ENCODE measurements around the gene BEND6. TPM values are rescaled to one million over a fixed set of nuclear protein-coding genes. Genes with fewer than 3 reads are reported as not detected.

BEND6 gene
- total RNA-seq, 6 experiments from 2014 or later, result 9.4 to 11.0 (median 10.0) TPM

DNA sequence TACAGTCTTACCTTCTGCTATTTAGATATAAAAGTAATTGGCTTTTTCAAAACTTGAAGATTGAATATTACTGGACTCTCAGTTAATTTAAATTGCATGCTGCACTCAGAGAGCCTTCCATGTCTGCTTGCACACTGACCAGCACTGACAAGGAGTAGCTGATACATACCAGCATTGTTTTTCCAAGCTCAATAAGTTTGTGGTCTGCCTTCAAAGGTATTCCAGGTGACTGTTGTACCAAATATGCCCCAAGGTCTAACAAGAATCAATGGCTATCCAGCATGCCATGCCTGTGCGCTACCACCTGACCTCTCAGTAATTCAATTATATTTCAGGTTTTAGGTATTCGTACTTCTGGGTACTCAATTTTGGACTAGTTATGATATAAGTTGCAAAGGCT, 30.0 kb downstream of the BEND6 start:
- TF ChIP-seq, protein P1, sequence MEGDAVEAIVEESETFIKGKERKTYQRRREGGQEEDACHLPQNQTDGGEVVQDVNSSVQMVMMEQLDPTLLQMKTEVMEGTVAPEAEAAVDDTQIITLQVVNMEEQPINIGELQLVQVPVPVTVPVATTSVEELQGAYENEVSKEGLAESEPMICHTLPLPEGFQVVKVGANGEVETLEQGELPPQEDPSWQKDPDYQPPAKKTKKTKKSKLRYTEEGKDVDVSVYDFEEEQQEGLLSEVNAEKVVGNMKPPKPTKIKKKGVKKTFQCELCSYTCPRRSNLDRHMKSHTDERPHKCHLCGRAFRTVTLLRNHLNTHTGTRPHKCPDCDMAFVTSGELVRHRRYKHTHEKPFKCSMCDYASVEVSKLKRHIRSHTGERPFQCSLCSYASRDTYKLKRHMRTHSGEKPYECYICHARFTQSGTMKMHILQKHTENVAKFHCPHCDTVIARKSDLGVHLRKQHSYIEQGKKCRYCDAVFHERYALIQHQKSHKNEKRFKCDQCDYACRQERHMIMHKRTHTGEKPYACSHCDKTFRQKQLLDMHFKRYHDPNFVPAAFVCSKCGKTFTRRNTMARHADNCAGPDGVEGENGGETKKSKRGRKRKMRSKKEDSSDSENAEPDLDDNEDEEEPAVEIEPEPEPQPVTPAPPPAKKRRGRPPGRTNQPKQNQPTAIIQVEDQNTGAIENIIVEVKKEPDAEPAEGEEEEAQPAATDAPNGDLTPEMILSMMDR (IDR thresholded peaks at IDR 0.05), result no peak
- H3K27ac Mint-ChIP-seq, result no peak overlapping the region

DNA sequence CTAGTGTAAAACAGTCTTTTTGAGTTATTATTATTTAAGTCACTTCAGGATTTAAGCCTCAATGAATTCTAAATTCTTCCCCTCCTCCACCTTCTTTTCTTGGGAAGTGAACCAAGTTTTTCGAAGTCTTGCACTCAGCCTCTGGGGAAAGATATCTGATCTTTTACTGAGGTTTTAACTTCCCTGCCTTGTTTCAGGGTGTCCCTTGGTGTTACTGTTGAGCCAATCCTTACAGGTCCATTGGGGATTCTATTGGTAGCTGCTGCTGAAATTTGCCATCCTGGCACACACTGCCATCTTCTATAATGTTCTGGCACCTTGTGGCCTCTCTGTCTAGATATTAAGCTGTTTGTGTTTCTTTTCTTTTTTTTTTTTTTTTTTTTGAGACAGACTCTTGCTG, 31.7 kb downstream of the BEND6 start:
- no peaks in the 10 kb centered on the region for H3K9me3 Mint-ChIP-seq
- no peak for DNase-seq
- H3K36me3 Mint-ChIP-seq (ENCODE audit: low read depth), result no peaks in the 10 kb centered on the region
- no peaks in the 10 kb centered on the region for H3K27me3 Mint-ChIP-seq (ENCODE audit: insufficient read depth)
- TF ChIP-seq, protein P1 (IDR thresholded peaks at IDR 0.05), result no peak
- no peak overlapping the region for H3K4me3 Mint-ChIP-seq
- no peak overlapping the region for H3K27ac Mint-ChIP-seq
- H3K4me1 Mint-ChIP-seq (ENCODE audit: low read depth), result no peaks in the 10 kb centered on the region

More for the DNA sequence above, 30.0 kb downstream of the BEND6 start:
- no peaks in the 10 kb centered on the region for H3K9me3 Mint-ChIP-seq
- no peaks in the 10 kb centered on the region for H3K4me1 Mint-ChIP-seq (ENCODE audit: low read depth)
- H3K4me3 Mint-ChIP-seq, result no peak overlapping the region
- no peaks in the 10 kb centered on the region for H3K27me3 Mint-ChIP-seq (ENCODE audit: insufficient read depth)
- H3K36me3 Mint-ChIP-seq (ENCODE audit: low read depth), result no peaks in the 10 kb centered on the region
- no peak for DNase-seq

DNA sequence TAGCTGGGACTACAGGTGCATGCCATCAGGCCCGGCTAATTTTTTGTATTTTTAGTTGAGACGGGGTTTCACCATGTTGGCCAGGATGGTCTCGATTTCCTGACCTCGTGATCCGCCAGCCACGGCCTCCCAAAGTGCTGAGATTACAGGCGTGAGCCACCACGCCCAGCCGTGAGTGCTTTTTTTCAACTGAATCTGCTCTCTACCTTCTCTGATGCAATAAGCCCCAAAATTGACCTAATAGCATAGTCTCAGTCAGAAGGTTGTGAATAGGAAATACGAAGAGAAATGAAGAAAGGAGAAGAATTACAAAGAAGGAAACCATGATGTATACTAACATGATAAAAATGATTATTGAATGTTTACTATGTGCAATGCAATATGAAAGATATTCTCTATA, 33.2 kb downstream of the BEND6 start:
- peaks cover 6% of the 10 kb centered on the region for H3K4me1 Mint-ChIP-seq (ENCODE audit: low read depth)
- no peaks in the 10 kb centered on the region for H3K9me3 Mint-ChIP-seq
- DNase-seq, result no peak
- TF ChIP-seq, protein P1 (IDR thresholded peaks at IDR 0.05), result no peak
- no peaks in the 10 kb centered on the region for H3K36me3 Mint-ChIP-seq (ENCODE audit: low read depth)
- H3K27me3 Mint-ChIP-seq (ENCODE audit: insufficient read depth), result no peaks in the 10 kb centered on the region
- H3K4me3 Mint-ChIP-seq, result no peak overlapping the region
- H3K27ac Mint-ChIP-seq, result no peak overlapping the region

DNA sequence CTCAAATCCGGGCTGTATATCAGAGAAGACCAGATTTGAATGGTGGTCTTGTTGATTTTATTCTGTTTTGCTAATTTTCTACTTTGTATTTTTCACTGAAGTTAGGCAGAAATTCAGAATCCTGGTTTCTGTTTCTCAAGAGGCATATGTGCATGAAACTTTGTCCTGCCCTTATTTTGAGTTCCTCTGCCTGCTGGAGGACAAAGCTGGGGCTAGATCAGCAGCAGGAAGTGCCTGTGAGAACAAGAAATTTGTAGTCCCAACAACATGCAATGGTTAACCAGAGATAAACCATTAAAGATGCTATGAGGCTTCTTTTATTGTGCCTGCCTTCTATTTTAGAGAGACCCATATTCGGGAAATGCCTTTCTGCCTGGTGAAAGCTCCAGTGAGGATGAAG, 37.1 kb downstream of the BEND6 start:
- H3K9me3 Mint-ChIP-seq, result no peaks in the 10 kb centered on the region
- H3K4me1 Mint-ChIP-seq (ENCODE audit: low read depth), result peaks cover 9% of the 10 kb centered on the region

DNA sequence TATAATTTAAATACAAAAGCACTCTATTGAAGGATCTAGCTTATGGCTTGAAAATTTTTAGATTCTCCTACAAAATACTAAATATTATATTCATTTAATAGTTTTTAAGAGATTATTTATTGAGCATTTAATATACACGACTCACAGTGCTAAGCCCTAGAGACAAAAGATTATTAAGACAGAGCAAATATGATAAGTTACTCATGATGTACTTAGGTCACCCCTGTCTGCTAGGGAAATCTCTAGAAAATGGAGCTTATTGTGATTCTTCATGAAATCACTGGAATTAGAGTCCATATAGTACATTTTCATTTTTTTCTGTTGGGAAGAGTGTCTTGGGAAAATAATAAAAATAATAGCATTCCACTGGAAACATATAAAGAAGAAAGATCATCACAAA, 37.8 kb downstream of the BEND6 start:
- peaks cover 9% of the 10 kb centered on the region for H3K4me1 Mint-ChIP-seq (ENCODE audit: low read depth)
- no peaks in the 10 kb centered on the region for H3K27me3 Mint-ChIP-seq (ENCODE audit: insufficient read depth)
- no peak for DNase-seq
- no peaks in the 10 kb centered on the region for H3K36me3 Mint-ChIP-seq (ENCODE audit: low read depth)
- TF ChIP-seq, protein P1 (IDR thresholded peaks at IDR 0.05), result no peak
- no peaks in the 10 kb centered on the region for H3K9me3 Mint-ChIP-seq
- no peak overlapping the region for H3K4me3 Mint-ChIP-seq
- no peak overlapping the region for H3K27ac Mint-ChIP-seq

More for the DNA sequence above, 37.1 kb downstream of the BEND6 start:
- Mint-ChIP-seq H3K36me3 (ENCODE audit: low read depth) (no peaks in the 10 kb centered on the region), H3K27me3 (ENCODE audit: insufficient read depth) (no peaks in the 10 kb centered on the region), H3K27ac (no peak overlapping the region), H3K4me3 (no peak overlapping the region)
- no peak for DNase-seq
- TF ChIP-seq, protein P1 (IDR thresholded peaks at IDR 0.05), result no peak

DNA sequence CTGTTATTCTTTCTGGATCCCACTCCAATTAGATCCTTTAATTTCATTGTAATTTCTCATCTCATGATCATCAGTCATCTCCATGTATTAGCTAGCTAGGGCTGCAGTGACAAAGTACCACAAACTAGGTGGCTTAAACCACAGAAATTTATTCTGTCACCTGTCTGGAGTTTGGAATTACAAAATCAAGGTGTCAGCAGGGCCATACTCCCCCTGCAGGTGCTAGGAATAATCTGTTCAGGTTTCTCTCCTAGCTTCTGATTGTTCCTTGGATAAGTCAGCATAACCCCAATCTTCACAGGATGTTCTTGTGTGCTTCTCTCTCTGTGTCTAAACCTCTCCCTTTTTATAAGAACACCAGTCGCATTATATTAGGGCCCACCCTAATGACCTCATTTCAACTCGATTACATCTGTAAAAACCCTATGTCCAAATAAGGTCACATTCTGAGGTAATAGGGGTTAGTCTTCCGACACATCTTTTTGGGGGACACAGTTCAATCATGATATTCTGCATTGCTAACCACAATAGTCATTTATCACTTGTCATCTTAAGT, 40.5 kb downstream of the BEND6 start:
- Mint-ChIP-seq H3K27ac (no peak overlapping the region), H3K4me3 (no peak overlapping the region), H3K36me3 (ENCODE audit: low read depth) (peaks cover 9% of the 10 kb centered on the region), H3K4me1 (ENCODE audit: low read depth) (peaks cover 9% of the 10 kb centered on the region), H3K27me3 (ENCODE audit: insufficient read depth) (no peaks in the 10 kb centered on the region), H3K9me3 (peaks cover 6% of the 10 kb centered on the region)
- no peak for DNase-seq
- TF ChIP-seq, protein P1 (IDR thresholded peaks at IDR 0.05), result peak; percentile 36

Data from HFFc6 (cell line).